Measurements from ENCODE around the gene POMP. TPM values are rescaled to one million over a fixed set of nuclear protein-coding genes. Genes with fewer than 3 reads are reported as not detected.

POMP gene
- total RNA-seq, 1 experiment from 2014 or later = 188 TPM

Other genes starting within 250 kb of the POMP start
- gene FLT1, start 164.0 kb upstream of the POMP start, total RNA-seq (2014; rRNA removed; shearing (Covaris generic)) = 0.25 and 0.43 TPM in 2 replicates
- gene SLC46A3, start 59.8 kb downstream of the POMP start, total RNA-seq (2014; rRNA removed; shearing (Covaris generic)) = 1.4 and 2.5 TPM in 2 replicates
- 0.08 and 0.25 TPM in 2 replicates for gene MTUS2, start 161.2 kb downstream of the POMP start, total RNA-seq (2014; rRNA removed; shearing (Covaris generic))

All from H4 (cell line).